ENCODE data around the gene ABCA5. TPM values are rescaled to one million over a fixed set of nuclear protein-coding genes. Genes with fewer than 3 reads are reported as not detected.

The ABCA5 gene
- total and polyA plus RNA-seq, 2 of the 13 experiments (the other 11 are each of a cell fraction or from before 2014, with no cell fraction given), result 9.7 to 10.1 TPM

DNA sequence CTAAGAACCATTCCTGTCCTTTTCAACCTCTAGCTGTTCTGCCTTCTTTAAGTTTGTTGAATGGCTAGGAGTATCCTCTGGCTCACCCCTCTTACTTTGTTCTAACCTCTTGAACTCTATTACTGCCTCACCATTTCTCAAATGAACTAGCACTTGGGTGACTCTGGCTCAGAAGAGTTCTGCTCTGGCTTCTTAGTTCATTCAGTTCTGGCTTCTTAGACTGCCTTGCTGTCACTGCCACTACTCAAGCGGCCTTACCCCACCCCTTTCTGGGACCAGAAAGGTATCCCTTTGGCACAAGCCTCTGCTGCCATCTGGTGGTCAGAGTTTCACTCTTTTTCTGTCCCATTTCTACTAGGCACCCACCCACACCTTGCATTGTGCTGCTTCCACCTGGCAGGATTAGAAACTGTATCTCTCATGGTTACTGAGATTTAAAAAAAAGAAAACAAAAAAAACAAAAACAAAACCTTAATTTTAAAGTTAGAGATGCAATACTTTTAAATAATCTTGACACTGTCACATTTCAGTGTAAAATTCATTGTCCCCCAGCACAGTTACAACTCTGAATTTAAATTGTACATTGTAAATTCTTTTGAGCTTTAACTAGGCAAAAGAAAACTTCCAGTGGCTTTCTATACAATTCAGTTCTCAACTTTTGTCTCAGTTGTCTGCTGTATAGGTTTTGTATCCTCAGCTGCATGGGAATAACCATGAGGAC is 91.4 kb downstream of the ABCA5 start (continued):
- TF ChIP-seq TAF1 (CRISPR knock-in tag; IDR thresholded peaks at IDR 0.05) (no peak), DR1 (CRISPR knock-in tag; IDR thresholded peaks at IDR 0.05) (no peak), ZNF546 (CRISPR knock-in tag; conservative IDR thresholded peaks at IDR 0.05) (no peak), TEAD2 (CRISPR knock-in tag; IDR thresholded peaks at IDR 0.05) (no peak), ZNF615 (CRISPR knock-in tag; IDR thresholded peaks at IDR 0.05; ENCODE audit: borderline replicate concordance) (no peak), PRMT3 (CRISPR knock-in tag; IDR thresholded peaks at IDR 0.05; ENCODE audit: borderline replicate concordance, low read depth) (peak; percentile 62; the same call in 1 of the 2 replicates), GZF1 (CRISPR knock-in tag; IDR thresholded peaks at IDR 0.05) (no peak), TMF1 (CRISPR knock-in tag; IDR thresholded peaks at IDR 0.05; ENCODE audit: low read depth) (no peak), GTF2F1 (IDR thresholded peaks at IDR 0.05; ENCODE audit: low read length) (no peak), IRF2 (CRISPR knock-in tag; IDR thresholded peaks at IDR 0.05) (peak; percentile 86), HES4 (CRISPR knock-in tag; IDR thresholded peaks at IDR 0.05; ENCODE audit: borderline replicate concordance) (no peak), CBX1 (IDR thresholded peaks at IDR 0.05; ENCODE audit: low read depth) (no peak), ZNF180 (CRISPR knock-in tag; IDR thresholded peaks at IDR 0.05; ENCODE audit: borderline replicate concordance, low read depth) (no peak)
- TF ChIP-seq, protein P1, sequence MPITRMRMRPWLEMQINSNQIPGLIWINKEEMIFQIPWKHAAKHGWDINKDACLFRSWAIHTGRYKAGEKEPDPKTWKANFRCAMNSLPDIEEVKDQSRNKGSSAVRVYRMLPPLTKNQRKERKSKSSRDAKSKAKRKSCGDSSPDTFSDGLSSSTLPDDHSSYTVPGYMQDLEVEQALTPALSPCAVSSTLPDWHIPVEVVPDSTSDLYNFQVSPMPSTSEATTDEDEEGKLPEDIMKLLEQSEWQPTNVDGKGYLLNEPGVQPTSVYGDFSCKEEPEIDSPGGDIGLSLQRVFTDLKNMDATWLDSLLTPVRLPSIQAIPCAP (CRISPR knock-in tag; IDR thresholded peaks at IDR 0.05; ENCODE audit: low read depth), result no peak
- TF ChIP-seq, protein P2, sequence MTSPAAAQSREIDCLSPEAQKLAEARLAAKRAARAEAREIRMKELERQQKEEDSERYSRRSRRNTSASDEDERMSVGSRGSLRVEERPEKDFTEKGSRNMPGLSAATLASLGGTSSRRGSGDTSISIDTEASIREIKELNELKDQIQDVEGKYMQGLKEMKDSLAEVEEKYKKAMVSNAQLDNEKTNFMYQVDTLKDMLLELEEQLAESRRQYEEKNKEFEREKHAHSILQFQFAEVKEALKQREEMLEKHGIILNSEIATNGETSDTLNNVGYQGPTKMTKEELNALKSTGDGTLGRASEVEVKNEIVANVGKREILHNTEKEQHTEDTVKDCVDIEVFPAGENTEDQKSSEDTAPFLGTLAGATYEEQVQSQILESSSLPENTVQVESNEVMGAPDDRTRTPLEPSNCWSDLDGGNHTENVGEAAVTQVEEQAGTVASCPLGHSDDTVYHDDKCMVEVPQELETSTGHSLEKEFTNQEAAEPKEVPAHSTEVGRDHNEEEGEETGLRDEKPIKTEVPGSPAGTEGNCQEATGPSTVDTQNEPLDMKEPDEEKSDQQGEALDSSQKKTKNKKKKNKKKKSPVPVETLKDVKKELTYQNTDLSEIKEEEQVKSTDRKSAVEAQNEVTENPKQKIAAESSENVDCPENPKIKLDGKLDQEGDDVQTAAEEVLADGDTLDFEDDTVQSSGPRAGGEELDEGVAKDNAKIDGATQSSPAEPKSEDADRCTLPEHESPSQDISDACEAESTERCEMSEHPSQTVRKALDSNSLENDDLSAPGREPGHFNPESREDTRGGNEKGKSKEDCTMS (CRISPR knock-in tag; conservative IDR thresholded peaks at IDR 0.05), result no peak
- TF ChIP-seq, protein P3, sequence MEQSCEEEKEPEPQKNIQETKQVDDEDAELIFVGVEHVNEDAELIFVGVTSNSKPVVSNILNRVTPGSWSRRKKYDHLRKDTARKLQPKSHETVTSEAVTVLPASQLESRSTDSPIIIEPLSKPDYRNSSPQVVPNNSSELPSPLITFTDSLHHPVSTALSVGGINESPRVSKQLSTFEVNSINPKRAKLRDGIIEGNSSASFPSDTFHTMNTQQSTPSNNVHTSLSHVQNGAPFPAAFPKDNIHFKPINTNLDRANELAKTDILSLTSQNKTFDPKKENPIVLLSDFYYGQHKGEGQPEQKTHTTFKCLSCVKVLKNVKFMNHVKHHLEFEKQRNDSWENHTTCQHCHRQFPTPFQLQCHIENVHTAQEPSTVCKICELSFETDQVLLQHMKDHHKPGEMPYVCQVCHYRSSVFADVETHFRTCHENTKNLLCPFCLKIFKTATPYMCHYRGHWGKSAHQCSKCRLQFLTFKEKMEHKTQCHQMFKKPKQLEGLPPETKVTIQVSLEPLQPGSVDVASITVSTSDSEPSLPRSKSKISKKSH (CRISPR knock-in tag; IDR thresholded peaks at IDR 0.05; ENCODE audit: borderline replicate concordance), result no peak
- TF ChIP-seq, protein P4, sequence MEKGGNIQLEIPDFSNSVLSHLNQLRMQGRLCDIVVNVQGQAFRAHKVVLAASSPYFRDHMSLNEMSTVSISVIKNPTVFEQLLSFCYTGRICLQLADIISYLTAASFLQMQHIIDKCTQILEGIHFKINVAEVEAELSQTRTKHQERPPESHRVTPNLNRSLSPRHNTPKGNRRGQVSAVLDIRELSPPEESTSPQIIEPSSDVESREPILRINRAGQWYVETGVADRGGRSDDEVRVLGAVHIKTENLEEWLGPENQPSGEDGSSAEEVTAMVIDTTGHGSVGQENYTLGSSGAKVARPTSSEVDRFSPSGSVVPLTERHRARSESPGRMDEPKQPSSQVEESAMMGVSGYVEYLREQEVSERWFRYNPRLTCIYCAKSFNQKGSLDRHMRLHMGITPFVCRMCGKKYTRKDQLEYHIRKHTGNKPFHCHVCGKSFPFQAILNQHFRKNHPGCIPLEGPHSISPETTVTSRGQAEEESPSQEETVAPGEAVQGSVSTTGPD (CRISPR knock-in tag; IDR thresholded peaks at IDR 0.05), result no peak
- TF ChIP-seq, protein P5, sequence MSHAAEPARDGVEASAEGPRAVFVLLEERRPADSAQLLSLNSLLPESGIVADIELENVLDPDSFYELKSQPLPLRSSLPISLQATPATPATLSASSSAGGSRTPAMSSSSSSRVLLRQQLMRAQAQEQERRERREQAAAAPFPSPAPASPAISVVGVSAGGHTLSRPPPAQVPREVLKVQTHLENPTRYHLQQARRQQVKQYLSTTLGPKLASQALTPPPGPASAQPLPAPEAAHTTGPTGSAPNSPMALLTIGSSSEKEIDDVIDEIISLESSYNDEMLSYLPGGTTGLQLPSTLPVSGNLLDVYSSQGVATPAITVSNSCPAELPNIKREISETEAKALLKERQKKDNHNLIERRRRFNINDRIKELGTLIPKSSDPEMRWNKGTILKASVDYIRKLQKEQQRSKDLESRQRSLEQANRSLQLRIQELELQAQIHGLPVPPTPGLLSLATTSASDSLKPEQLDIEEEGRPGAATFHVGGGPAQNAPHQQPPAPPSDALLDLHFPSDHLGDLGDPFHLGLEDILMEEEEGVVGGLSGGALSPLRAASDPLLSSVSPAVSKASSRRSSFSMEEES (CRISPR knock-in tag; IDR thresholded peaks at IDR 0.05), result no peak
- TF ChIP-seq, protein P6, sequence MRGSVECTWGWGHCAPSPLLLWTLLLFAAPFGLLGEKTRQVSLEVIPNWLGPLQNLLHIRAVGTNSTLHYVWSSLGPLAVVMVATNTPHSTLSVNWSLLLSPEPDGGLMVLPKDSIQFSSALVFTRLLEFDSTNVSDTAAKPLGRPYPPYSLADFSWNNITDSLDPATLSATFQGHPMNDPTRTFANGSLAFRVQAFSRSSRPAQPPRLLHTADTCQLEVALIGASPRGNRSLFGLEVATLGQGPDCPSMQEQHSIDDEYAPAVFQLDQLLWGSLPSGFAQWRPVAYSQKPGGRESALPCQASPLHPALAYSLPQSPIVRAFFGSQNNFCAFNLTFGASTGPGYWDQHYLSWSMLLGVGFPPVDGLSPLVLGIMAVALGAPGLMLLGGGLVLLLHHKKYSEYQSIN (CRISPR knock-in tag; IDR thresholded peaks at IDR 0.05; ENCODE audit: borderline replicate concordance), result no peak
